LNCAP (cell line): Measurements from ENCODE around the gene IL17D.

Experiments used
- TF ChIP-seq, protein P1 (sequence below): fragments of 450-650 bp; IDR thresholded peaks from 2 replicates; pipeline ENCODE4 v1.5.1; 2017; ENCODE audit warnings: mild to moderate bottlenecking

IL17D gene

GRCh38 chr13:20684546-20684945 lies 19.0 kb upstream of the IL17D start:
- TF ChIP-seq, protein P1, sequence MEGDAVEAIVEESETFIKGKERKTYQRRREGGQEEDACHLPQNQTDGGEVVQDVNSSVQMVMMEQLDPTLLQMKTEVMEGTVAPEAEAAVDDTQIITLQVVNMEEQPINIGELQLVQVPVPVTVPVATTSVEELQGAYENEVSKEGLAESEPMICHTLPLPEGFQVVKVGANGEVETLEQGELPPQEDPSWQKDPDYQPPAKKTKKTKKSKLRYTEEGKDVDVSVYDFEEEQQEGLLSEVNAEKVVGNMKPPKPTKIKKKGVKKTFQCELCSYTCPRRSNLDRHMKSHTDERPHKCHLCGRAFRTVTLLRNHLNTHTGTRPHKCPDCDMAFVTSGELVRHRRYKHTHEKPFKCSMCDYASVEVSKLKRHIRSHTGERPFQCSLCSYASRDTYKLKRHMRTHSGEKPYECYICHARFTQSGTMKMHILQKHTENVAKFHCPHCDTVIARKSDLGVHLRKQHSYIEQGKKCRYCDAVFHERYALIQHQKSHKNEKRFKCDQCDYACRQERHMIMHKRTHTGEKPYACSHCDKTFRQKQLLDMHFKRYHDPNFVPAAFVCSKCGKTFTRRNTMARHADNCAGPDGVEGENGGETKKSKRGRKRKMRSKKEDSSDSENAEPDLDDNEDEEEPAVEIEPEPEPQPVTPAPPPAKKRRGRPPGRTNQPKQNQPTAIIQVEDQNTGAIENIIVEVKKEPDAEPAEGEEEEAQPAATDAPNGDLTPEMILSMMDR = no peak

DNA sequence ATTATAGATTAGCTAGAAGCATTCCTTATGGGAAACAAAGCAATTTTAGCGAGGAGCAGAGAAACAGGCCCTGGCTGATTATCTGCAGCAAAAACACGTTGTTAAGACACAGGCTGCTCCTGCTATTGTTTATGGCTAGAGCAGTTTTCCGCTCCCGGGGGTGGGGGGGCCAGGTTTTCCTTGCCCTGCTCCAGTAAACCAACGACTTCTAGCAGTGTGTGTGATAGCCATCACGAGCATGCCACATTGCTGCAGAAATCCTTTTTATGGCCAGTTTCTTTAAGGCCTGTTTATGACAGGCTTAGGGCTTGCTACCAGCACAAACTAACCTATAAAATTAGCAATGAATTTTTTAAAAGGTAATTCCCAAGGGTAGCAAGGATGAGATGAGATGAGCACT lies 18.4 kb upstream of the IL17D start:
- TF ChIP-seq, protein P1 = no peak

GRCh38 chr13:20686167-20686566 lies 17.3 kb upstream of the IL17D start:
- TF ChIP-seq, protein P1 = no peak

GRCh38 chr13:20686863-20687579 lies 16.5 kb upstream of the IL17D start:
- TF ChIP-seq, protein P1 = no peak

GRCh38 chr13:20689291-20689690 lies 14.2 kb upstream of the IL17D start:
- TF ChIP-seq, protein P1 = no peak

DNA sequence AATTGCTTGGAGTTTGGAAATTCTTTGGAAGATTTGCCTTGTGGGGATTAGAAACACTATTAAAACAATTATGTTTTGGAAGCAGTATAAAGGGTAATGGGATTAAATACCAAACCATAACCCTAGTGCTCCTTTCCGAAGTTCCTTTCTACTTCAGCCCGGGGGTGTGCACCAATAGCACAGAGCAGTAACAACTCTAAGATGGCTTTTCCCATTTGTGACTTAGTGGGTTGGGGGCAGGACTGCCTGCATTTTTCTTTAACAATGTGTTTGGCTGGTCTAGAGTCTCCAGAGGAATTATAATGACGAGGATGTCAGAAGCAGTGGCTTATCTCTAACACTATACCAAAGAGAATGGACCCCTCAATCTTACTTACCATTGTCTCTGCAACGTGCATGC lies 11.9 kb upstream of the IL17D start:
- TF ChIP-seq, protein P1 = no peak

- TF ChIP-seq, protein P1 = no peak
Measured at GRCh38 chr13:20696073-20696472, 7.4 kb upstream of the IL17D start.

GRCh38 chr13:20699715-20700114 lies 3.8 kb upstream of the IL17D start:
- TF ChIP-seq, protein P1 = no peak
